Mesendoderm (in vitro differentiated cells): ENCODE results near the gene MAST2.

Experiments
- DNase-seq: peaks from one replicate; pipeline ENCODE4 v3.0.0; 2013
- H2AK5ac ChIP-seq: 2 replicates; pipeline ENCODE4 v1.6.1; 2013; ENCODE audit warnings: low read length, inconsistent platforms
- H2BK120ac ChIP-seq: 2 replicates; pipeline ENCODE4 v1.6.1; 2013; ENCODE audit warnings: low read depth, mild to moderate bottlenecking, low read length, moderate library complexity, mixed read lengths
- H2BK15ac ChIP-seq: replicated peaks from 2 replicates; pipeline ENCODE4 v1.6.1; 2013; ENCODE audit warnings: low read depth, mild to moderate bottlenecking, moderate library complexity
- H2BK5ac ChIP-seq: 2 replicates; pipeline ENCODE4 v1.6.1; 2013; ENCODE audit warnings: low read length, inconsistent platforms
- H3K18ac ChIP-seq: 2 replicates; pipeline ENCODE4 v1.6.1; 2013; ENCODE audit warnings: mild to moderate bottlenecking, low read length, mixed read lengths
- H3K23ac ChIP-seq: one replicate; pipeline ENCODE4 v1.6.1; 2013; ENCODE audit warnings: low read length
- H3K27ac ChIP-seq: 2 replicates; pipeline ENCODE4 v1.5.1; 2013; ENCODE audit warnings: low read depth, mild to moderate bottlenecking, inconsistent platforms, low read length, moderate library complexity
- H3K27me3 ChIP-seq: 2 replicates; pipeline ENCODE4 v1.6.1; 2013; ENCODE audit warnings: low read length, control low read depth, mild to moderate bottlenecking, inconsistent platforms; ENCODE audit not compliant: insufficient read depth, poor library complexity
- H3K36me3 ChIP-seq: 2 replicates; pipeline ENCODE4 v1.6.1; 2013; ENCODE audit warnings: low read length, inconsistent platforms; ENCODE audit not compliant: control insufficient read depth, insufficient read depth
- H3K4ac ChIP-seq: one replicate; pipeline ENCODE4 v1.6.1; 2013; ENCODE audit warnings: low read depth, mild to moderate bottlenecking, low read length, moderate library complexity
- H3K4me1 ChIP-seq: 2 replicates; pipeline ENCODE4 v1.6.1; 2013; ENCODE audit warnings: low read depth, low read length, inconsistent platforms; ENCODE audit not compliant: control insufficient read depth
- H3K4me2 ChIP-seq: 2 replicates; pipeline ENCODE4 v1.6.1; 2013; ENCODE audit warnings: low read length
- H3K4me3 ChIP-seq: 2 replicates; pipeline ENCODE4 v1.5.1; 2013; ENCODE audit warnings: mild to moderate bottlenecking, low read length
- H3K56ac ChIP-seq: one replicate; pipeline ENCODE4 v1.6.1; 2013; ENCODE audit warnings: low read length
- H3K79me1 ChIP-seq: 2 replicates; pipeline ENCODE4 v1.6.1; 2013; ENCODE audit warnings: low read length, inconsistent platforms
- H3K79me2 ChIP-seq: 2 replicates; pipeline ENCODE4 v1.6.1; 2013; ENCODE audit warnings: mild to moderate bottlenecking, low read length; ENCODE audit not compliant: control insufficient read depth, insufficient read depth
- H3K9ac ChIP-seq: 2 replicates; pipeline ENCODE4 v1.6.1; 2013; ENCODE audit warnings: low read length, inconsistent platforms
- H4K5ac ChIP-seq: one replicate; pipeline ENCODE4 v1.6.1; 2013; ENCODE audit warnings: low read length
- H4K8ac ChIP-seq: one replicate; pipeline ENCODE4 v1.6.1; 2013; ENCODE audit warnings: low read depth, mild to moderate bottlenecking, control low read depth, low read length, moderate library complexity
- WGBS: extraction: QIAGEN DNeasy Blood & Tissue Kit; methylation state at CpG from one replicate; pipeline ENCODE4 v1.1.7; 2013; ENCODE audit warnings: low lambda C conversion rate, missing lambda C conversion rate; ENCODE audit not compliant: insufficient coverage; ENCODE audit errors: extremely low coverage; 5-methylcytosine and 5-hydroxymethylcytosine counted together

Gene MAST2

DNA sequence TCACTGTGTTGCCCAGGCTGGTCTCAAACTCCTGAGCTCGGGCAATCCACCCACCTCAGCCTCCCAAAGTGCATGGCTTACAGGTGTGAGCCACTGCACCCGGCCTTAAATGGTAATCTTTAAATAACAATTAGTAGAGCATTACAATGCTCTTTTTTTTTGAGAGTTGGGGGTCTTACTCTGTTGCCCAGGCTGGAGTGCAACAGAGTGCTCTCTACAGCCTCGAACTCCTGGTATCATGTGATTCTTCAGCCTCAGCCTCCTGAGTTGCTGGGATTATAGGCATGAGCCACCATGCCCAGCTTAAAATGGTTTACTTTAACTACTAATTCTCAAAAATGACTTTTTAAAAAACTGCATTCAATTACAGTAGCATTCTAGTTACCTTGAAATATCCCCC is 276.8 kb downstream of the MAST2 start:
- H3K4me2 ChIP-seq: no peak overlapping the region
- no peak overlapping the region for H2BK5ac ChIP-seq
- H3K79me2 ChIP-seq: no peaks in the 10 kb centered on the region
- no peaks in the 10 kb centered on the region for H3K36me3 ChIP-seq
- no peak overlapping the region for H2BK15ac ChIP-seq
- H3K9ac ChIP-seq: no peak overlapping the region
- DNase-seq: no peak
- no peak overlapping the region for H3K18ac ChIP-seq
- no peak overlapping the region for H3K4me3 ChIP-seq
- no peak overlapping the region for H3K27ac ChIP-seq
- no CpG with 5 or more reads among the region's 3 CpGs for WGBS
- no peak overlapping the region for H3K4ac ChIP-seq
- no peaks in the 10 kb centered on the region for H3K27me3 ChIP-seq
- H4K8ac ChIP-seq: no peak overlapping the region
- no peak overlapping the region for H2AK5ac ChIP-seq
- H3K56ac ChIP-seq: no peak overlapping the region
- no peaks in the 10 kb centered on the region for H3K4me1 ChIP-seq
- no peak overlapping the region for H2BK120ac ChIP-seq
- no peak overlapping the region for H3K23ac ChIP-seq
- no peaks in the 10 kb centered on the region for H3K79me1 ChIP-seq
- H4K5ac ChIP-seq: no peak overlapping the region

DNA sequence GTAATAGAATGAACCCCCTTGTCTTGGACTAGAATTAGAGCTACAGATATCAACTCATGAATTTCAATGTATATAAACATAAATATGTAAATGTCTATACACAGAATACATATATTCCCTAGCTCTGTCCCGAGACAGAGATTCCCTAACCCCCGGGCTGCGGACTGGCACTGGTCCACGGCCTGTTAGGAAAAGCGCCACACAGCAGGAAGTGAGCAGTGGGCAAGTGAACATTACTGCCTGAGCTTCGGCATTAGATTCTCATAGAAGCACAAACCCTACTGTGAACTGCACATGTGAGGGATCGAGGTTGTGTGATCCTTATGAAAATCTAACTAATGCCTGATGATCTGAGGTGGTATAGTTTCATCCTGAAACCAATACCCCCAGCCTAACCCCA is 277.8 kb downstream of the MAST2 start:
- no peaks in the 10 kb centered on the region for H3K79me2 ChIP-seq
- no peak overlapping the region for H2BK5ac ChIP-seq
- no peak overlapping the region for H4K8ac ChIP-seq
- H3K4me3 ChIP-seq: no peak overlapping the region
- H3K9ac ChIP-seq: no peak overlapping the region
- H2AK5ac ChIP-seq: no peak overlapping the region
- no peak overlapping the region for H3K18ac ChIP-seq
- no peak for DNase-seq
- no peaks in the 10 kb centered on the region for H3K79me1 ChIP-seq
- H3K4ac ChIP-seq: no peak overlapping the region
- no peak overlapping the region for H2BK15ac ChIP-seq
- no peak overlapping the region for H3K27ac ChIP-seq
- H3K23ac ChIP-seq: no peak overlapping the region
- H2BK120ac ChIP-seq: no peak overlapping the region
- H3K36me3 ChIP-seq: no peaks in the 10 kb centered on the region
- no peaks in the 10 kb centered on the region for H3K27me3 ChIP-seq
- no peak overlapping the region for H3K56ac ChIP-seq
- H3K4me1 ChIP-seq: no peaks in the 10 kb centered on the region
- no peak overlapping the region for H4K5ac ChIP-seq
- H3K4me2 ChIP-seq: no peak overlapping the region
- no CpG with 5 or more reads among the region's 7 CpGs for WGBS

DNA sequence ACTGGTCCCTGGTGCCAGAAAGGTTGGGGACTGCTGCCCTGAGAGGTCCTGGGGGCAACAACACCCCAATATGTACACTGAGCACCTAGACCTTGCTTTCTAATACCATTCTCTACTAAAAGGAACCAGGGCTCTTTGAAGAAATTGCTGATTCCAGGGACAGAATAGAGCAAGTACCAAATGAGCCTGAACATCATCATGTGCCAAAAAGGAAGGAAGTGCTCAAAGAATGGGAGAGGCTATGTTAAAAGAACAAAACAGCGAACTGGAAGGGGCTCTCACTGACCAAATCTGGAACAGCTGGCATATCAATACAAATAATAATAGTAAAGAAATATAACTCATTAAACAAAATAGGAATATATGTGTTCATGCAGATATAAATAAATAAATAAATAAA is 278.2 kb downstream of the MAST2 start:
- Histone ChIP-seq H3K4me1 (no peaks in the 10 kb centered on the region), H3K4me3 (no peak overlapping the region), H3K23ac (no peak overlapping the region), H3K27me3 (no peaks in the 10 kb centered on the region), H3K4me2 (no peak overlapping the region), H3K36me3 (no peaks in the 10 kb centered on the region), H3K79me2 (no peaks in the 10 kb centered on the region), H4K8ac (no peak overlapping the region), H2AK5ac (no peak overlapping the region), H3K56ac (no peak overlapping the region), H3K9ac (no peak overlapping the region), H3K18ac (no peak overlapping the region), H3K27ac (no peak overlapping the region), H3K79me1 (peaks cover 1% of the 10 kb centered on the region), H2BK15ac (no peak overlapping the region), H3K4ac (no peak overlapping the region), H4K5ac (no peak overlapping the region), H2BK120ac (no peak overlapping the region), H2BK5ac (no peak overlapping the region)
- no CpG with 5 or more reads among the region's 1 CpG for WGBS
- no peak for DNase-seq

DNA sequence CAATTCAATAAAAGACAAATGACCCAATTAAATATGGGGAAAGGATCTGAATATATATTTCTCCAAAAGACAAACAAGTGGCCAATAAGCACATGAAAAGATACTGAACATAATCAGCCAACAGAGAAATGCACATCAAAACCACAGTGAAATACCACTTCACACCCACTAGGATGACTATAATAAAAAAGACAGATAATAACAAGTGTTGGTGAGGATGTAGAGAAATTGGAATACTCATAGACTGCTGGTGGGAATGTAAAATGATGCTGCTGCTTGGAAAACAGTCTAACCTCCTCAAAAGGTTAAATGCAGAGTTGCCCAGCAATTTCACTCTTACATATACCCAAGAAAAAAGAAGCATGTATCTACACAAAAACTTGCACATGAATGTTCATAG is 280.2 kb downstream of the MAST2 start:
- no peak overlapping the region for H3K4me2 ChIP-seq
- H2BK5ac ChIP-seq: no peak overlapping the region
- H3K27me3 ChIP-seq: no peaks in the 10 kb centered on the region
- H2BK120ac ChIP-seq: no peak overlapping the region
- H3K79me2 ChIP-seq: no peaks in the 10 kb centered on the region
- H3K18ac ChIP-seq: no peak overlapping the region
- H4K5ac ChIP-seq: no peak overlapping the region
- H2AK5ac ChIP-seq: no peak overlapping the region
- no peak overlapping the region for H3K4me3 ChIP-seq
- H3K79me1 ChIP-seq: peaks cover 3% of the 10 kb centered on the region
- H3K23ac ChIP-seq: no peak overlapping the region
- no peaks in the 10 kb centered on the region for H3K4me1 ChIP-seq
- no peak for DNase-seq
- H4K8ac ChIP-seq: no peak overlapping the region
- H3K4ac ChIP-seq: no peak overlapping the region
- H2BK15ac ChIP-seq: no peak overlapping the region
- H3K27ac ChIP-seq: no peak overlapping the region
- no peak overlapping the region for H3K56ac ChIP-seq
- no peaks in the 10 kb centered on the region for H3K36me3 ChIP-seq
- no peak overlapping the region for H3K9ac ChIP-seq

DNA sequence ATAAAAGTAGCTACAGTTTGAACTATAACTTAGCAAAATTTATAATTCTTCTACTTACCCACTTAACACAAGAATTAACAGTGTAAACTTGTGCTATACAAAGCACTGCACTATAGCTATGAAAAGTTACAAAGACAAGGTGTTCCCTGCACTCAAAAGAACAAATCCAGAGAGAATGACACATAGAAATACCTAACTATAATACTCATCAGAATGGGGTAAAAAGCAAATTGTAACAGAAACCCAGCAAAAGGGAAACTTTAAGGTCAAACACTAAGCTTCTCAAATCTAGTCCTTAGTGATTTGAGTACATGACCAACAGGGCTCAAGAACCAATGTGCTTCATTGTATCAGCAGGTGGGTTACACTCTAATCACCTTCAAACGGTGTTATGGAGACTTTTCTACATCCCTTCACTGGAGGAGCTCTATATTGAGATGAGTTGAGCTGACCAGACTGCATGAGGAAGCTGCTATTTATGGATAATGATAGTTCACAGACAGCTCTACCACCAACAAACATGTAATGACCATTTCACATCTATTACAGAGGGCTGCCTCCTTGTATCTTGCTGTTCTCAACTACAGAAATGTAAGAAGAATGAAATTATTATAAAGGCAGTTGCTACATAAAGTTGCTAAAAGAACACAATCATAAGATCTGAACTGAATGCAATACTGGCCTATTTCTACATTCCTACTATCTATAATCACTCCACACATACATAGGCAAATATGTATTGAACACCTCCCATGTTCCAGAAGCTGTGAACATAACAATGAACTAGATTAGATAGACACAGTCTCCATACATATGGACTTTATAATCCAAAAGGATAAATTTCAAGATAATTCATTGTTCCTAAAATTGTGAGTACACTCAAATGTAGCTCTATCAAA is 281.4 kb downstream of the MAST2 start:
- H3K36me3 ChIP-seq: no peaks in the 10 kb centered on the region

More for the DNA sequence above, 281.4 kb downstream of the MAST2 start:
- peaks cover 3% of the 10 kb centered on the region for H3K79me1 ChIP-seq
- no peaks in the 10 kb centered on the region for H3K4me1 ChIP-seq
- no peak overlapping the region for H4K8ac ChIP-seq
- no peaks in the 10 kb centered on the region for H3K27me3 ChIP-seq
- no peak overlapping the region for H3K4ac ChIP-seq
- H2AK5ac ChIP-seq: no peak overlapping the region
- no peak overlapping the region for H3K9ac ChIP-seq
- H3K56ac ChIP-seq: no peak overlapping the region
- no peak overlapping the region for H3K27ac ChIP-seq
- no peak overlapping the region for H2BK120ac ChIP-seq
- H3K18ac ChIP-seq: no peak overlapping the region
- no peak for DNase-seq
- WGBS: no CpG with 5 or more reads among the region's 1 CpG
- no peaks in the 10 kb centered on the region for H3K79me2 ChIP-seq
- no peak overlapping the region for H2BK15ac ChIP-seq
- H3K4me2 ChIP-seq: no peak overlapping the region
- no peak overlapping the region for H3K4me3 ChIP-seq
- H3K23ac ChIP-seq: no peak overlapping the region
- no peak overlapping the region for H2BK5ac ChIP-seq
- no peak overlapping the region for H4K5ac ChIP-seq
